Suppressor macrophage (primary cell): ENCODE data around the gene MAS1L.
"Not testable (repeated sequence)": the region's sequence is repeated elsewhere in the genome, so short reads cannot be mapped to it uniquely, and the experiment has no call there.

ENCODE experiments used
- DNase-seq, 4 experiments: peaks; one replicate each; pipeline ENCODE4 v3.0.0-alpha.2; 2020 to 2022

MAS1L gene

DNA sequence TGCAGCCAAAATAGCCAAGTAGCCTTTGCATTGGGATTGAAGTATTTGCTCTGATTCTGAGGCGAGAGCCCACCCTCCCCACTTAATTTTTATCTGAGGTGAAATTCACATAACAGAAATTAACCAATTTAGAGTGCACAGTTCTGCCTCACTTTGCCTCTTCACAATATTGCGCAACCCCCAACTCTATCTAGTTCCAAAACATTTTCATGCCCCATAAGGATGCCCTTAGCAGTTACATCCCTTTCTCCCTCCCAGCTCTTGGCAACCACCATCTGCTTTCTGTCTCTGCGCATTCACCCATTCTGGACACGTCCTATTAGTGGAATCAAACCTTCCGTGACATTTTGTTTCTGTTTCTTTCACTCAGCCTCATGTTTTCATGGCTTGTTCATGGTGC, 9.0 kb downstream of the MAS1L start:
- DNase-seq, result no peak

DNA sequence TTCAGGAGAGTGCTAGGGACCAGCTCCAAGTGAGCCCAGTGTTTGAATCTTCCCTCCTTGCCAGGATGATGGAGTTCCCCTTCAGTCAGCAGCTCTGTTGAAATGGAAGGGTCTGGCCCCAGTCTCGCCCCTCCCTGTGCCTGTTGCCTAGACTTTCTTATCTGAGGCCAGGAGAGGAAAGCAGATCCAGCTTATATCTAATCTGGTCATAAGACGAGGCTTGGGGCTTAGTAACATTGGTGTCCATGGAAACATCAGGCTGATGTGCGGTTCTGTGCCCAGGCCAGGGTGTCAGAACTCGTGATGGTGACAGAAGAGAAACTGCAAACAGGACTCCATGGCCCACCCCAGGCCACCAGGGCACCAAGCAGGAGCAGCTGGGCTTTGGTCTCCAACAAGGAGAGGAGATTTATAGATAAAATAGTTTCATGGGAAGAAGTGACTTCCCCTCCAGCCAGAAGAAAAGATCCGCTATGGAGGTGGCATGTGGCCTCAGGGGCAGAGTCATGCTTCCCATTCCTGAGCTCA, 9.8 kb downstream of the MAS1L start:
- no peak for DNase-seq

DNA sequence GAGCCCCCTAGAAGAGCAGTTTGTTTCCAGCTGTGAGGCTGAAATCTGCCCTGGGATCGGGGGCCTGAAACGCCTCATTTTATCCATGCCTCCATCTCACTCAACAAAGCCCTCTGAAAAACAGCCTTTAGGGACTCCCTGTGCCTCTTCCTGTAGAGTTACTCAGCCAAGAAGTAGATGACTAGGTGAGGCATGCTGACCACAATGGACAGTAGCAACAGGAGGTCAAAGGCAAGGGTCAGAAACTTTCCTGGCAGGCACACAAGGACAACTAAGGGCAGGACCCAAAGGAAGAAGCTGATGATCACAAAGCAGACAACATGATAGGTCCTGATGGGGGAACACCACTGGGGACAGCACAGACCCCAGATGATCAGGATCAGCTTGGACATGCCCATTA, 12.8 kb downstream of the MAS1L start:
- DNase-seq, result no peak

DNA sequence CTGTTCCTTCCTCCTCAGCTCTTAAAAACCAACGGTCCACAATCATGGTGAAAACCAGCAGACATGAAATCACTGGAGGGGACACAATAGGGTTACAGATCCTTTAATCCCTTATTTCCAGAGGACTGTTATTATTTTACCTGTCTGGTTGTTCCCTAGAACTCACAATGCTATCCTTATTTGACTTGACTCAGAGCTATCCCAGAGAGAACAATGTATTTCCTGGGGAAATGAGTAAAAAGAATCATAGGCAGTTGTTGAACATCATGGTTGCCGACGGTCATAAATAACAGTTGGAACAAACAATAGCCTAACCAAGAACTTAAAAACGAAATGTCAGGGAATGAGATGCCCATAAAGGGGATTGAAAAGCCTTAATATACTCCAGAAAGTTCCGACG, 21.5 kb downstream of the MAS1L start:
- DNase-seq, result no peak

DNA sequence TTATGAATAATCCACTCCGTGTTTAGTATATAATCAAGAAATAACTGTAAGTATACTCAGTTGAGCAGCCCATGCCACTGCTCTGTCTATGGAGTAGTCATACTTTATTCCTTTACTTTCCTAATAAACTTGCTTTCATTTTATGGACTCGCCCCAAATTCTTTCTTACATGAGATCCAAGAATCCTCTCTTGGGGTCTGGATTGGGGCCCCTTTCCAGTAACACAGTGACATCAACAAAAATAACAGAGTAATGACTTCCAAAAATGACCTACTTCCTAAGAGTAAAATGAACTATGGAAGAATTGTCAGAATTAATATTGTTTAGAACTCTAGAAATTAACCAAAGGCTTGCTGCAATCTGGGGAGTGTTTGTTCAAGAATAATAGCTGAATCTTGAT, 22.0 kb downstream of the MAS1L start:
- DNase-seq, result no peak

DNA sequence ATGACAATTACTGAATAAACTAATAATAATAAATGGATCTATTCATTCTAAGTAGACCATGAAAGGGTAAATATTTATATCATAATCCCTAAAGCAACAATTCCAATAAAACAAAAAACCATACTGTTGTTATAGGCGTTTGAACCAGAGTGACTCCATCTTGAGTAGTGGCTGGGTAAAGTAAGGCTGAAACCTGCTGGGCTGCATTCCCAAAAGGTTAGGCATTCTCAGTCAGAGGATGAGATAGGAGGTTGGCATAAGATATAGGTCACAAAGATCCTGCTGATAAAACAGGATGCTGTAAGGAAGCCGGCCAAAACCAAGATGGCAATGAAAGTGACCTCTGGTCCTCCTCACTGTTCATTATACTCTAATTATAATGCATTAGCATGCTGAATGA, 22.5 kb downstream of the MAS1L start:
- no peak for DNase-seq

DNA sequence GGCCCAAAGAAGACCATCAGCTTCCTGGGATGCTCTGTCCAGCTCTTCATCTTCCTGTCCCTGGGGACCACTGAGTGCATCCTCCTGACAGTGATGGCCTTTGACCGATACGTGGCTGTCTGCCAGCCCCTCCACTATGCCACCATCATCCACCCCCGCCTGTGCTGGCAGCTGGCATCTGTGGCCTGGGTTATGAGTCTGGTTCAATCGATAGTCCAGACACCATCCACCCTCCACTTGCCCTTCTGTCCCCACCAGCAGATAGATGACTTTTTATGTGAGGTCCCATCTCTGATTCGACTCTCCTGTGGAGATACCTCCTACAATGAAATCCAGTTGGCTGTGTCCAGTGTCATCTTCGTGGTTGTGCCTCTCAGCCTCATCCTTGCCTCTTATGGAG, 25.7 kb downstream of the MAS1L start:
- no peak for DNase-seq

DNA sequence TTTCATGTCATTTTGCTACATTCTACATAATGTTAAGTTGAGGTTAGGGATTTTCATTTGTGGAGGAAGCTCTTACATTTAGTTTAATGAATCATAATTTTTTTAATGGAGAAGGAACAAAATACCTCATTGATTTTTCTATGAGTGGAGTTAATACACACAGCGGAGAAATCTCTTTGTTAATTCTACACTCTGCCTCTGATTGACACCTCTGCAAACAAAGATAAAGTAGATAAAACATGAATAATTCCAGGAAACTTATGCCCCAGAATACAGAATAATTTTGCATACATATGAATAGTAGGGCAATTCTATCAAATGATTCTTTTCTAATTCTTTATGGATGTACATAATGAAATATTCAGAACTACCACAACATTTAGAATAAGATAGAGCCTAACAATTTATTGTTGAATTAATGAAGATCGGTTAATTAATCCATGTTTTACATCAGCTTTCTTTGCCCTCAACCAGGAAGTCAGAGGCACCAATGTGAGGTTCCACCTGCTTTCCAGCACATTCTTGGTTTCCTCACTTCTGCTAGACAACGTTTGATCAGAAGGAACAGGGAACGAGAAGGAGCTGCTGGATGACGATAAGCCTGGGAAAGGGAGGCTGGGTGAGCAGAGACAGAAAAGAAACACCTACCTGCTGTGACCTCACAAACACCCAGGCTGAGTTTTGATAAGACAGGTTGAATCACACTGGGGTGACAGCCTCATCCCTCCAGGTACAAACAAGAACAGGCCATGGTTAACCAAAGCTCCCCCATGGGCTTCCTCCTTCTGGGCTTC, 26.5 kb downstream of the MAS1L start:
- DNase-seq, result no peak

DNA sequence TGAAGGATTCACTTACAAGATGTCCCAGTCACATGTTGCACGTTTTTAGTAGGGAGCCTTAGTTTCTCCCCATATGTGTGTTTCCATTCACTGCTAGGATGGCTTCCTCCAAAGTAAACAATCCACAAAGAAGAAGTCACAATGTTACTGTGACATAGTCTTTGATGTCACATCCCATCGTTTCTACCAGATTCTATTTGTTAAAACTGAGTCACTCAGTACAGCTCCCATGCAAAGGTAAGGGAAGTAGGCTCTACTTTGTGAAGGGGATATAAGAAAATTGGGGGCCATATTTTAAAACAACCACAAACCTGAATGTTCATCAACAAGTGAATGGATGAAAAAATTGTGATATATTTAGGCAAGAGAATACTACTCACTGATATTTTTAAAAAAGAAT, 30.8 kb downstream of the MAS1L start, which contains the start of the genes OR11A1 and OR2H1:
TSS of gene OR11A1 (minus strand) at position 101 of the 400 bp plus-strand sequence. CDS start 29,430 bp downstream, outside the sequence.
TSS of gene OR2H1 (plus strand) at position 185 of the 400 bp plus-strand sequence. CDS start 4,615 bp downstream, outside the sequence.
- no peak for DNase-seq

DNA sequence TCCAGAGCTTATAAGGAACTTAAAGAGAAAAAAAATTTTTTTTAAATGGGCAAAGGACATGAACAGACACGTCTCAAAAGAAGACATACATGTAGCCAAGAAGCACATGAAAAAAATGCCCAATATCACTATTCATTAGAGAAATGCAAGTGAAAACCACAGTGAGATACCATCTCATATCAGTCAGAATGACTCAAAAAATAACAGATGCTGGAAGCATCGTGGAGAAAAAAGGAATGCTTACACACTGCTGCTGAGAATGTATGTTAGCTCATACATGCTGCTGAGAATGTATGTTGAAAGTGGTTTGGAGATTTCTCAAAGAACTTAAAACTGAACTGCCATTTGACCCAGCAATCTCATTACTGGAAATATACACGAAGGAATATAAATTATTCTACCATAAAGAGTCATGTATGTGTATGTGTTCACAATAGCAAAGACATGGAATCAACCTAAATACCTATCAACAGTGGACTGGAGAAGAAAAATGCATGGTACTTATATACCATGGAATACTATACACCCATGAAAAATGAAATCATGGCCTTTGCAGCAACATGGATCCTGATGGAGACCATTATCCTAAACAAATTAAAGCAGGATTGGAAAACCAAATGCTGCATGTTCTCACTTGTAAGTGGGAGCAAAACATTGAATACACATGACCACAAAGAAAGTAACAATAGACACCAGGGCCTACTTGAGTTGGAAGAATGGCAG, 36.1 kb downstream of the MAS1L start:
- DNase-seq, result no peak

DNA sequence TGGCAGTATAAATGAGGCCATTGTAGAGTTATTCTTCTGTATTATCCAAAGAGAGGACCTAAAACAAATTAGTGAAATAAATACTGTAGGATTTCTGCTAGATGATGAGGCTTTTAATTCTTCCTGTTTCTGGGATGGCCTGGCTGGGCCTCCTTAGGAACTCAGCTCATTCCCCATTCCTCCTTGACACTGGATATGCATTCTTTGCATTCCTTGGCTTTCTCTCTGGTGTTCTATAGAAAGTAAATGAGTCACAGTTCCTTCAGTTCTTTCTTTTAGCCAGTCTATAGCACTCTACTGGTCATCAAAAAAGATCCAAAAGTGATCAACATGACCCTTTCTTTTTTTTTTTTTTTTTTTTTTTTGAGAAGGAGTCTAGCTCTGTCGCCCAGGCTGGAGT, 40.1 kb downstream of the MAS1L start:
- DNase-seq, result no peak

DNA sequence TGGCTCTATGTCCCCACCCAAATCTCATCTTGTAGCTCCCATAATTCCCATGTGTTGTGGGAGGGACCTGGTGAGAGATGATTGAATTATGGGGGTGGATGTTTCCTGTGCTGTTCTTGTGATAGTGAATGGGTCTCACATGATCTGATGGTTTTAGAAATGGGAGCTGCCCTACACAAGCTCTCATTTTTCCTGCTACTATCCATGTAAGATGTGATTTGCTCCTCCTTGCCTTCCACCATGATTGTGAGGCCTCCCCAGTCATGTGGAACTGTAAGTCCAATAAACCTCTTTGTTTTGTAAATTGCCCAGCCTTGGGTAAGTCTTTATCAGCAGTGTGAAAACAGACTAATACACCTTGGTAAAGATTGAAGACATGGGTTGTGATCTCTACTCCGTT, 43.7 kb downstream of the MAS1L start:
- DNase-seq, result not testable (repeated sequence)

DNA sequence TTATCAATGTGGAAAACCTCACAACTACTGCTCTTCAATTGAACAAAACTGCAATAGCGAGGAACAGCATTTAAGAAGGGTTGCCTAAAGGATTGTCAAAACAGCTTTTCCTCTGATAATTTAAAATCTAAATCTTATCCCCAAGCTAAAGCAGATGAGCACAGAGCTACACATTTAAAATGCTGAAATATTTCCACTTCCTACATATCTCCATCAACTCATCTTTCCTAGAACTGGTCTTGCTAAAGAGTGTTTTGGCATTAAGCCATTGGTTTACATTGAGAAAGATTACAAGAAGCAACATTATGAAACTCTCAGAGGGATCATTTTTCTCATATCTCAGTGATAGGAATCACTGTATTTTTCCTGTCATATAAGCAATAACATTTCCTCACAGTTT, 45.0 kb downstream of the MAS1L start:
- DNase-seq, result no peak

DNA sequence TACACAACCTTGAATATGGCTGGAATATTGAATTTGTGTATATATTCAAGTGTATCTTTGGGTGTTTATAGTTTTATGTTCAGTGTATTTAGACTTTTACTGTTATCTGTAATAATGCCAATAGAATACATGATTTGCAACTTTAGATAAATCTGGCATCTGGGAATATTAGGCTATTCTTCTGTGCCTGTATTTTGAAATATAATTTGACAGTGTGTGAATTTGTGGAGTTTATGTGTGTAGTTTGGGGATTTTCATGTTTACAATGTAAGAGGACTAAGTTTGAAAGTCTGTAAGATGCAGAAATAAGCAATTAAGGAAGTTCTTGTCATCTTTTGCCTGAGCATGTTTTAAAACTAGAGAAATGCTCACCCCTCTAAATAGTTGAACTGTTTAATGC, 48.8 kb downstream of the MAS1L start, which contains the start of gene OR10C1:
TSS of gene OR10C1 (plus strand) at position 301 of the 400 bp plus-strand sequence. CDS start 710 bp downstream, outside the sequence.
- no peak for DNase-seq

DNA sequence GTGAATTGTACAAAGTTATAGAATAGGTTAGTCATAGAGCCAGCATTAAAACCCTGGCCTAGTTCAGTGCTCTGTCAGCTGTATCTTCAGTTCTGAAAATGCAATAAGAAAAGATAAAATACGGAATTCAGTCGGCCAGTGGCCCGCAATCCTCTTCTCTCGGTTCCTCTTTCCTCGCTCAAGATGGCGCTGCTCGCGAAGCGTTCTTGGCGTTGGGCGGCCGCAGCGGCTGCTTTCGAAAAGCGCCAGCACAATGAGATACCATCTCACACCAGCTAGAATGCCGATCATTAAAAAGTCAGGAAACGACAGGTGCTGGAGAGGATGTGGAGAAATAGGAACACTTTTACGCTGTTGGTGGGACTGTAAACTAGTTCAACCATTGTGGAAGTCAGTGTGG, 51.0 kb downstream of the MAS1L start:
- not testable (repeated sequence) for DNase-seq
